ENCODE data around the gene RNF123. TPM values are rescaled to one million over a fixed set of nuclear protein-coding genes. Genes with fewer than 3 reads are reported as not detected.
"Not testable (repeated sequence)": the region's sequence is repeated elsewhere in the genome, so short reads cannot be mapped to it uniquely, and the experiment has no call there.

The RNF123 gene
- total and polyA plus RNA-seq, 2 experiments from 2014 or later = 27.7 to 39.1 TPM

- Histone ChIP-seq H3K36me3 (replicated peaks; ENCODE audit: insufficient read depth, low read depth) (no peaks in the 10 kb centered on the region), H2AFZ (no peak overlapping the region), H3K27me3 (no peaks in the 10 kb centered on the region), H3K4me2 (no peak overlapping the region), H3K9me2 (replicated peaks; ENCODE audit: insufficient read depth) (no peaks in the 10 kb centered on the region), H3K4me3 (no peak overlapping the region), H4K20me1 (ENCODE audit: insufficient read depth, poor library complexity, severe bottlenecking) (no peaks in the 10 kb centered on the region), H3K9me3 (ENCODE audit: low read depth) (no peaks in the 10 kb centered on the region), H3K27ac (no peak overlapping the region), H3K79me2 (no peaks in the 10 kb centered on the region), H3K4me1 (ENCODE audit: insufficient read depth) (no peaks in the 10 kb centered on the region)
- no peak for TF ChIP-seq EZH2phosphoT487 (IDR thresholded peaks at IDR 0.05; ENCODE audit: low read depth, severe bottlenecking, unreplicated experiment)
- TF ChIP-seq CTCF (IDR thresholded peaks at IDR 0.05; ENCODE audit: poor library complexity) = no peak
- no peak for TF ChIP-seq EZH2 (IDR thresholded peaks at IDR 0.05; ENCODE audit: borderline replicate concordance)
- WGBS (ENCODE audit: low lambda C conversion rate, missing lambda C conversion rate) = 96% methylated on average over 2 of the region's 2 CpGs
- DNase-seq (ENCODE audit: low spot score) = no peak
Observed at GRCh38 chr3:49681232-49681522, 8.2 kb upstream of the RNF123 start.

DNA sequence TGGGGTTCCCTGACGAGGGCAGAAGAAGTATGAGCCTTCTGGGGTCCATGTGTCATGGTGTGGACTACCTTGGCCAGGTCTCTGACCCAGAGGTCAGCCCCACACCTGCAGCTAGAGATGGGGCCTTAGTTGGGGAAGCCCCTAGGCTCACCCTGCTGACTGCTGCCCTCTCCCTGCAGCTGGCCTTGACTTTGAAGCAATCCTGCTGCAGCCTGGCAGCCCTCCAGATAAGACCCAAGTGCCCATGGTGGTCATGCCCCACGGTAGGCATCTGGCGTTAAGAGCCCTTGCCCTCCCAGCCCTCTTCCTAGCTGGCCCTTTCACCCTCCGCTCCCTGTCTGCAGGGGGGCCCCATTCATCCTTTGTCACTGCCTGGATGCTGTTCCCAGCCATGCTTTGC lies 7.8 kb upstream of the RNF123 start:
- Histone ChIP-seq H4K20me1 (ENCODE audit: insufficient read depth, poor library complexity, severe bottlenecking) (no peaks in the 10 kb centered on the region), H3K4me3 (no peak overlapping the region), H3K4me1 (ENCODE audit: insufficient read depth) (no peaks in the 10 kb centered on the region), H3K27me3 (no peaks in the 10 kb centered on the region), H3K36me3 (replicated peaks; ENCODE audit: insufficient read depth, low read depth) (no peaks in the 10 kb centered on the region), H3K9me3 (ENCODE audit: low read depth) (no peaks in the 10 kb centered on the region), H2AFZ (no peak overlapping the region), H3K9me2 (replicated peaks; ENCODE audit: insufficient read depth) (no peaks in the 10 kb centered on the region), H3K79me2 (no peaks in the 10 kb centered on the region), H3K27ac (no peak overlapping the region), H3K4me2 (no peak overlapping the region)
- no peak for DNase-seq (ENCODE audit: low spot score)
- WGBS (ENCODE audit: low lambda C conversion rate, missing lambda C conversion rate) = 86% methylated on average over 4 of the region's 4 CpGs
- no peak for TF ChIP-seq EZH2phosphoT487 (IDR thresholded peaks at IDR 0.05; ENCODE audit: low read depth, severe bottlenecking, unreplicated experiment)
- TF ChIP-seq EZH2 (IDR thresholded peaks at IDR 0.05; ENCODE audit: borderline replicate concordance) = no peak
- no peak for TF ChIP-seq CTCF (IDR thresholded peaks at IDR 0.05; ENCODE audit: poor library complexity)

GRCh38 chr3:49683162-49683561 lies 6.2 kb upstream of the RNF123 start:
- WGBS (ENCODE audit: low lambda C conversion rate, missing lambda C conversion rate) = 96% methylated on average over 6 of the region's 6 CpGs
- H4K20me1 ChIP-seq (ENCODE audit: insufficient read depth, poor library complexity, severe bottlenecking) = no peaks in the 10 kb centered on the region
- no peaks in the 10 kb centered on the region for H3K9me2 ChIP-seq (replicated peaks; ENCODE audit: insufficient read depth)
- TF ChIP-seq CTCF (IDR thresholded peaks at IDR 0.05; ENCODE audit: poor library complexity) (no peak), EZH2 (IDR thresholded peaks at IDR 0.05; ENCODE audit: borderline replicate concordance) (no peak), EZH2phosphoT487 (IDR thresholded peaks at IDR 0.05; ENCODE audit: low read depth, severe bottlenecking, unreplicated experiment) (no peak)
- no peaks in the 10 kb centered on the region for H3K9me3 ChIP-seq (ENCODE audit: low read depth)
- no peak overlapping the region for H3K4me2 ChIP-seq
- H3K36me3 ChIP-seq (replicated peaks; ENCODE audit: insufficient read depth, low read depth) = no peaks in the 10 kb centered on the region
- H2AFZ ChIP-seq = no peak overlapping the region
- no peak overlapping the region for H3K27ac ChIP-seq
- H3K4me3 ChIP-seq = no peak overlapping the region
- H3K27me3 ChIP-seq = no peaks in the 10 kb centered on the region
- no peak for DNase-seq (ENCODE audit: low spot score)
- H3K4me1 ChIP-seq (ENCODE audit: insufficient read depth) = no peaks in the 10 kb centered on the region
- no peaks in the 10 kb centered on the region for H3K79me2 ChIP-seq

GRCh38 chr3:49684453-49684852 lies 4.9 kb upstream of the RNF123 start:
- 95% methylated on average over 2 of the region's 2 CpGs for WGBS (ENCODE audit: low lambda C conversion rate, missing lambda C conversion rate)
- H3K4me3 ChIP-seq = not testable (repeated sequence)

DNA sequence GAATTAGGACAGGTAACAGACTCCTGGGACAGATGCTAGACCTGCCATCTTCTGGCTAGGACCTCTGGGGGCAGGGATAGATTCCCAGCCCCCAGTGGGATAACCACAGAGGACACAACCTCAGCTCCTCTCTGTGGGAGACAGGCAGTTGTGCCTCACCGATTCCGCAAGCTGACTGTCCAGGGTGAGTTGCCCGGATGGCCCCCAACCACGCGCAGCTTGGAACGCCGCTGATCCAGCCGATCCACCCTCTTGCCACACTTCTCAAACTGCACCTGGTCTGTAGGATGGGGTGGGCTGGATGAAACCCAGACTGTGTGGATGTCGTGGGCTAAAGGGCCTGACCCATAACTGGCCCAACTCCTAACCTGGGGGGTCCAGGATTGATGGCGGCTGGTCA lies 4.3 kb upstream of the RNF123 start:
- not testable (repeated sequence) for H2AFZ ChIP-seq; H3K9me3 ChIP-seq (ENCODE audit: low read depth); H3K9me2 ChIP-seq (replicated peaks; ENCODE audit: insufficient read depth); H3K4me3 ChIP-seq; H3K36me3 ChIP-seq (replicated peaks; ENCODE audit: insufficient read depth, low read depth); H3K79me2 ChIP-seq; DNase-seq (ENCODE audit: low spot score); H3K27ac ChIP-seq; H4K20me1 ChIP-seq (ENCODE audit: insufficient read depth, poor library complexity, severe bottlenecking); H3K27me3 ChIP-seq; H3K4me1 ChIP-seq (ENCODE audit: insufficient read depth); H3K4me2 ChIP-seq
- 95% methylated on average over 8 of the region's 10 CpGs for WGBS (ENCODE audit: low lambda C conversion rate, missing lambda C conversion rate)

More at GRCh38 chr3:49684453-49684852, 4.9 kb upstream of the RNF123 start:
- H3K27ac ChIP-seq; H3K9me2 ChIP-seq (replicated peaks; ENCODE audit: insufficient read depth); H3K9me3 ChIP-seq (ENCODE audit: low read depth); H3K27me3 ChIP-seq; DNase-seq (ENCODE audit: low spot score); H3K36me3 ChIP-seq (replicated peaks; ENCODE audit: insufficient read depth, low read depth); H3K79me2 ChIP-seq; H4K20me1 ChIP-seq (ENCODE audit: insufficient read depth, poor library complexity, severe bottlenecking); H3K4me1 ChIP-seq (ENCODE audit: insufficient read depth); H3K4me2 ChIP-seq; H2AFZ ChIP-seq: not testable (repeated sequence)

DNA sequence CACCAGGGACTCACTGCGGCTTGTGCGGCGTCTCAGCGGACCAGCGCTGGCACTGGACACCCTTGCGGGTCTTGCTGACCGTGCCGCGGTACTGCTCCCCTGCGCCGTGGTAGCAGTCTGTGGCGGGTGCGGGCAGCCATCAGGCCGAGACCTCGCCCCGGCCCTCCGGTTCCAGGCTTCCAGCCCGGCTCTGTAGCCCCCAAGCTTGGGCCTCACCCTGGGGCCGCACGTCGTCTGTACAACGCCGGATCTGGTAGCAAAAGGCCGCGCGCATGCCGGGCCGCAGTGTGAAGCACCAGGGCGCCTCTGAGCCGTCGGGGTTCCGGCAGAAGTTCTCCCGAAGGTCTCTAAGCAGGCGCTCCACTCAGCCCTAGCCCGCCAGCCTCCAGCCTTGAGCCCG lies 3.5 kb upstream of the RNF123 start:
- 38% methylated on average over 30 of the region's 36 CpGs for WGBS (ENCODE audit: low lambda C conversion rate, missing lambda C conversion rate)
- not testable (repeated sequence) for H3K4me1 ChIP-seq (ENCODE audit: insufficient read depth); H3K9me2 ChIP-seq (replicated peaks; ENCODE audit: insufficient read depth); H3K27ac ChIP-seq; H3K9me3 ChIP-seq (ENCODE audit: low read depth); H2AFZ ChIP-seq; H3K36me3 ChIP-seq (replicated peaks; ENCODE audit: insufficient read depth, low read depth); H3K4me3 ChIP-seq; H4K20me1 ChIP-seq (ENCODE audit: insufficient read depth, poor library complexity, severe bottlenecking); DNase-seq (ENCODE audit: low spot score); H3K27me3 ChIP-seq
- peak overlapping the region; percentile 75 for H3K4me2 ChIP-seq
- H3K79me2 ChIP-seq = peaks cover 17% of the 10 kb centered on the region
